Measurements from ENCODE around the gene AHNAK. TPM values are rescaled to one million over a fixed set of nuclear protein-coding genes. Genes with fewer than 3 reads are reported as not detected.

Gene AHNAK
- total RNA-seq, 4 donors from 2014 or later, result 1,345 to 1,611 (median 1,532) TPM

DNA sequence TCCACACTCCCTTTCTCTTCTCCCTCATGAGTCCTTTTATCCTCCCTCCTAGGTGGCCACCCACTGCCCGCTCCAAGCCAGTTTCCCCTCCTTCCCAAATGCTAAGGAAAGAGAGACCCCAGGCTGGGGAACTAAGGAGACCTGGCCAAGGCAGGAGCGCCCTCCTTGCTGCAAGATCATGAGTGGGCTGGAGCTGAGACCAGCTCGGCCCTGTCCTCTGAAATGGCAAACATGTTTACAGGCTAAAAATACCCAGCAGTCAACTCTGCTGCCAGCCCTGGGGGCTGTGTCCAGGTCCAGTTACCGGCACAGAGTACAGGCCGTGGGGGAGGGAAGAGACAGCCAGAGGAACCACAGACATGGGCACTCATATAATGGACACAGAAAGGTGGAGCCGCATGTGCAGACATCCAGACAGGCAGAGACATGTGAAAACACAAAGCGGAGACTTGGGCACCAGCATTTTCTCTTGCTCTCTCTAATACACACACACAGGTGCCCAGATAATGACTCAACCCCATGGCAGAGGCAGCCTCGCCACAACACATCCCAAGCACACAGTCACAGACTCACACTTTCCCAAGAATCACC lies 1.2 kb upstream of the AHNAK start:
- TF ChIP-seq, protein P1, sequence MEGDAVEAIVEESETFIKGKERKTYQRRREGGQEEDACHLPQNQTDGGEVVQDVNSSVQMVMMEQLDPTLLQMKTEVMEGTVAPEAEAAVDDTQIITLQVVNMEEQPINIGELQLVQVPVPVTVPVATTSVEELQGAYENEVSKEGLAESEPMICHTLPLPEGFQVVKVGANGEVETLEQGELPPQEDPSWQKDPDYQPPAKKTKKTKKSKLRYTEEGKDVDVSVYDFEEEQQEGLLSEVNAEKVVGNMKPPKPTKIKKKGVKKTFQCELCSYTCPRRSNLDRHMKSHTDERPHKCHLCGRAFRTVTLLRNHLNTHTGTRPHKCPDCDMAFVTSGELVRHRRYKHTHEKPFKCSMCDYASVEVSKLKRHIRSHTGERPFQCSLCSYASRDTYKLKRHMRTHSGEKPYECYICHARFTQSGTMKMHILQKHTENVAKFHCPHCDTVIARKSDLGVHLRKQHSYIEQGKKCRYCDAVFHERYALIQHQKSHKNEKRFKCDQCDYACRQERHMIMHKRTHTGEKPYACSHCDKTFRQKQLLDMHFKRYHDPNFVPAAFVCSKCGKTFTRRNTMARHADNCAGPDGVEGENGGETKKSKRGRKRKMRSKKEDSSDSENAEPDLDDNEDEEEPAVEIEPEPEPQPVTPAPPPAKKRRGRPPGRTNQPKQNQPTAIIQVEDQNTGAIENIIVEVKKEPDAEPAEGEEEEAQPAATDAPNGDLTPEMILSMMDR (IDR thresholded peaks at IDR 0.05), result no peak
- TF ChIP-seq POLR2A (IDR thresholded peaks at IDR 0.05), result no peak
- intact Hi-C loops (cut with DNase I; ENCODE audit: low total_unique reads), result no loop called here
- 19 to 26% methylated on average over 8 of the region's 8 CpGs for WGBS, 2 donors
- H3K4me3 ChIP-seq (ENCODE audit: low read depth, poor library complexity, severe bottlenecking), result peak overlapping the region; percentile 99
- DNase-seq (ENCODE audit: low spot score in 2 of 2), result peak in 1 of 2 donors; percentile 75

DNA sequence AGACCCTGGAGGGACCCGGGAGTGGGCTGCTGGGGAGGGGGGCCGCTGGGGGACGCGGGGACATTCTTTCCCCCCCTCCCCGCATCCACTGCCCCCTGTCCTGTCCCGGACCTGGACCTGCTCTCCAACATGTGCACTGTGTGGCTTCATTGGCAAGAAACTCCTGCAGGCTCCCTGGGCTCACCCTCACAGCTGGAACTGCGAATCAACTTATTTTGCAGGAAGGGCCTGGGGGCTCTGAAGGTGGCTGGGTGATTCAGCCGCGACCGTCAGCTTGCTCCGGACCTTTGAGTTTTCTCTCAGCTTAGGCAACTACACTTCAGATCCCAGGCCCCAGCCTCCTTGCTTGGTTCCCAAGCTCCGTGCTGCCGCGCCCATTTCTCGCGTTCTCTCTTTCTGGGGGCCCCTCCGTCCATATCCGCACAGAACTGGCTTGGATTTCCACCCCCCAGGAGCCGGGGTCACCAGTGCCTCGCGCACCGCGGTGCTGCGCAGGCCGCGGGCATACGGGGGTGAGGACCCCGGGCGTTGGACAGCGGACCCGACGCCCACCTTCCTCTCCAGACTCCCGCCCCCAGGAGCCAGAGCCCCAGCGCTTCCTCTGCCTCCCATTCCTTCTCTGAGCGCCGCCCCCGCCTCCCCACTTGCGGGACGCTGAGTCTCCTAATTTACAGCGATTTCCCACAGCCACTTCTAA lies 471 bp upstream of the AHNAK start:
- DNase-seq (ENCODE audit: low spot score in 2 of 2), result peak in 1 of 2 donors; percentile 93
- 0 to 1% methylated on average over 37 to 40 of the region's 40 CpGs for WGBS, 2 donors
- TF ChIP-seq, protein P1 (IDR thresholded peaks at IDR 0.05), result no peak
- no peak for TF ChIP-seq POLR2A (IDR thresholded peaks at IDR 0.05)
- intact Hi-C loops (cut with DNase I; ENCODE audit: low total_unique reads), result no loop called here
- peak overlapping the region; percentile 99 for H3K4me3 ChIP-seq (ENCODE audit: low read depth, poor library complexity, severe bottlenecking)

DNA sequence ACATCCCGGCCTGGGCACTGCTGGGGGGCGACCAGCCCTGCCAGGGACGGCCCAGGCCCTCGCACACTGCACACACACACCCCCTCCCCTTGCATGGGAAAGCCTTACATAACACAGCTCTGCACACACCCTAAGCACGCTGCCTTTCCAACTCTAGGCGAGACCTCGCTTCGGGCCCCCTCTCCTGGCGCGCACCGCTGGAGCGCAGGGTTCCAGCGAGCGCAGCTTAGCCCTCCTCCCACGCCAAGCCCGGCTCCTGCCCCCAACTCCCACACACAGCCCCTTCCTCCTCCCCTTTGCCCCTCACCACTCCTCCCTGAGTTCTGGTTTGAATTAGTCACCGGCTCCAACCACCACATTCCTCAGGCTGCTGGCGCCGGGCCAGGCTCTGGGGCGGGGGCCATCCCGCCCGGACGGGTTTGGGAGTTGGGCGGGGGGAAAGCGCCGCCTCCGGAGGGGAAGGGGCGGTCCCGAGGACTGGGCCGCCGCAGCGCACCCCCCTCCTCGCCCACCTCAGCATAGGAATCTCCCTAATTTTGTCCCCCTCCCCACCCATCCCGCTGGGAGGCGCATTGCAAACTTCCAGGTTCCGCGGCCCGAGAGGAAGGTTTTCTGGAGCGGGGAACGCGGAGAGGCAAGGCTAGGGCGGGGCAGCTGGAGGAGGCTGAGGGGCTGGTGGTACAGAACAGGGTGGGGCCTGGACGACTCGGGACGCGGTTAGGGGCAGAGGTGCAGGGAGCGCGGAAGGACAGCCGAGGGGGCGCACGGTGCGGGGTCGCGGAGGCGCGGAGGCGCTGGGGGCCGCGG lies 966 bp downstream of the AHNAK start:
- 1% methylated on average over 49 to 56 of the region's 59 CpGs for WGBS, 2 donors
- intact Hi-C loops (cut with DNase I; ENCODE audit: low total_unique reads), result no loop called here
- peak overlapping the region; percentile 99 for H3K4me3 ChIP-seq (ENCODE audit: low read depth, poor library complexity, severe bottlenecking)
- peak; percentile 92 to 99 for DNase-seq (ENCODE audit: low spot score in 2 of 2)
- TF ChIP-seq POLR2A (IDR thresholded peaks at IDR 0.05), result no peak
- TF ChIP-seq, protein P1 (IDR thresholded peaks at IDR 0.05), result peak in 1 of 3 donors; percentile 23

DNA sequence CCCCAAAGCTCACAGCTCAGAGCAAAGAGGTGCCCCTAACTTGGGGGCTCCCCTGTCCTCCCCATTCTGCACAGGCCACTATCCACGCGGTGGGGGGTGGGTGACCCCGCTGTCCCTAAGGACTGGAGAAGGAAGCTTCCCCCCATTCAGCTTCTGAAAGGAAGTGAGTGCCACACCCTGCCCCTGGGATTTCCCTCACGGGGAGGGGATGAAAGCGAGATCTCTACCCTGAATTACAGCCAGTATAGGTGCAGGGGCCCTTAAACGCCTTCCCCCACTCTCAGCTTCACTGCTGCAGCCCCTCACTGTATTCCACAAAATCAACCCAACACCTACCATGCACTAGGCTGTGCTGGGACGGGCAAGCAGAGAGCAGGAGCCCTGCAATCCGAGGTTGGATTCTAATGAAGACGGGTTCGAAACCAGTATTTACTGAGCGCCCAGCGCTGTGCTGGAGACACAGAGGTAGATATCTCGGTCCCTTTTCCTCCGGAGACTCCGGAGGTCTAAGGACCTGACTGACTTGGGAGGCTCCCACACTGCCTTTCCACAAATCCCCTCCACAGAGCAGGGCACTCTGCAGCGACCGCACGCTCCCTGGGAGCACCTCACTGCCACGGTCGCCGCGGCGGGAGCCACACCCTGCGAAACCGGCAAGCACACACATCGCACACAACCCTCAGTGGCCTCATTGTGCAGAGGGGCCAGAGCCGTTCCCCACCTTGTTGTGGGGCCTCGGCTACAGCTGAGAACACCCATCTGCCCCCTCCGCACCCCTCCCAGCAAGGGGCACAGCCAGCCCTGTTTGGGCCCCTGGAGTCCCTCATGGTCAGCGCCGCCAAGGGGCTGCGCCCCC lies 1.8 kb downstream of the AHNAK start:
- TF ChIP-seq POLR2A (IDR thresholded peaks at IDR 0.05), result no peak
- TF ChIP-seq, protein P1 (IDR thresholded peaks at IDR 0.05), result no peak
- WGBS, 2 donors, result 1 to 3% methylated on average over 25 to 30 of the region's 32 CpGs
- peak overlapping the region; percentile 99 for H3K4me3 ChIP-seq (ENCODE audit: low read depth, poor library complexity, severe bottlenecking)
- no peak for DNase-seq (ENCODE audit: low spot score in 2 of 2)
- intact Hi-C loops (cut with DNase I; ENCODE audit: low total_unique reads), result loop anchor here (5.0 kb wide), 3 partner anchors 48 to 148 kb away; no protein-coding TSS in a partner anchor

All from lower leg skin (tissue), 4 donors.